ENCODE measurements around the gene HS2ST1.

- TF ChIP-seq, protein P1, sequence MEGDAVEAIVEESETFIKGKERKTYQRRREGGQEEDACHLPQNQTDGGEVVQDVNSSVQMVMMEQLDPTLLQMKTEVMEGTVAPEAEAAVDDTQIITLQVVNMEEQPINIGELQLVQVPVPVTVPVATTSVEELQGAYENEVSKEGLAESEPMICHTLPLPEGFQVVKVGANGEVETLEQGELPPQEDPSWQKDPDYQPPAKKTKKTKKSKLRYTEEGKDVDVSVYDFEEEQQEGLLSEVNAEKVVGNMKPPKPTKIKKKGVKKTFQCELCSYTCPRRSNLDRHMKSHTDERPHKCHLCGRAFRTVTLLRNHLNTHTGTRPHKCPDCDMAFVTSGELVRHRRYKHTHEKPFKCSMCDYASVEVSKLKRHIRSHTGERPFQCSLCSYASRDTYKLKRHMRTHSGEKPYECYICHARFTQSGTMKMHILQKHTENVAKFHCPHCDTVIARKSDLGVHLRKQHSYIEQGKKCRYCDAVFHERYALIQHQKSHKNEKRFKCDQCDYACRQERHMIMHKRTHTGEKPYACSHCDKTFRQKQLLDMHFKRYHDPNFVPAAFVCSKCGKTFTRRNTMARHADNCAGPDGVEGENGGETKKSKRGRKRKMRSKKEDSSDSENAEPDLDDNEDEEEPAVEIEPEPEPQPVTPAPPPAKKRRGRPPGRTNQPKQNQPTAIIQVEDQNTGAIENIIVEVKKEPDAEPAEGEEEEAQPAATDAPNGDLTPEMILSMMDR (IDR thresholded peaks at IDR 0.05), result no peak
- TF ChIP-seq POLR2A (IDR thresholded peaks at IDR 0.05), result no peak
Observed at GRCh38 chr1:86887479-86888162, 26.8 kb upstream of the HS2ST1 start.
